Activated T-cell treated with anti-CD3 and anti-CD28 coated beads, Interleukin-2, amount 50 U/mL, for 24 hours (primary cell): ENCODE data around the gene MYL6B.

ENCODE experiments used
- DNase-seq: peaks from one replicate; pipeline ENCODE4 v3.0.0-alpha.2; 2020
- H3K27ac Mint-ChIP-seq: 2 replicates; pipeline ENCODE4 v1.8.0; 2020; ENCODE audit warnings: mild to moderate bottlenecking, mixed read lengths
- H3K27me3 Mint-ChIP-seq: 2 replicates; pipeline ENCODE4 v1.8.0; 2020; ENCODE audit warnings: mixed read lengths
- H3K36me3 Mint-ChIP-seq: 2 replicates; pipeline ENCODE4 v1.8.0; 2020; ENCODE audit warnings: low read depth, mixed read lengths
- H3K4me1 Mint-ChIP-seq: 2 replicates; pipeline ENCODE4 v1.8.0; 2020; ENCODE audit warnings: low read depth, mixed read lengths
- H3K4me3 Mint-ChIP-seq: 2 replicates; pipeline ENCODE4 v1.8.0; 2020; ENCODE audit warnings: mild to moderate bottlenecking, moderate library complexity, mixed read lengths
- H3K9me3 Mint-ChIP-seq: 2 replicates; pipeline ENCODE4 v1.8.0; 2020; ENCODE audit warnings: mixed read lengths

MYL6B gene

DNA sequence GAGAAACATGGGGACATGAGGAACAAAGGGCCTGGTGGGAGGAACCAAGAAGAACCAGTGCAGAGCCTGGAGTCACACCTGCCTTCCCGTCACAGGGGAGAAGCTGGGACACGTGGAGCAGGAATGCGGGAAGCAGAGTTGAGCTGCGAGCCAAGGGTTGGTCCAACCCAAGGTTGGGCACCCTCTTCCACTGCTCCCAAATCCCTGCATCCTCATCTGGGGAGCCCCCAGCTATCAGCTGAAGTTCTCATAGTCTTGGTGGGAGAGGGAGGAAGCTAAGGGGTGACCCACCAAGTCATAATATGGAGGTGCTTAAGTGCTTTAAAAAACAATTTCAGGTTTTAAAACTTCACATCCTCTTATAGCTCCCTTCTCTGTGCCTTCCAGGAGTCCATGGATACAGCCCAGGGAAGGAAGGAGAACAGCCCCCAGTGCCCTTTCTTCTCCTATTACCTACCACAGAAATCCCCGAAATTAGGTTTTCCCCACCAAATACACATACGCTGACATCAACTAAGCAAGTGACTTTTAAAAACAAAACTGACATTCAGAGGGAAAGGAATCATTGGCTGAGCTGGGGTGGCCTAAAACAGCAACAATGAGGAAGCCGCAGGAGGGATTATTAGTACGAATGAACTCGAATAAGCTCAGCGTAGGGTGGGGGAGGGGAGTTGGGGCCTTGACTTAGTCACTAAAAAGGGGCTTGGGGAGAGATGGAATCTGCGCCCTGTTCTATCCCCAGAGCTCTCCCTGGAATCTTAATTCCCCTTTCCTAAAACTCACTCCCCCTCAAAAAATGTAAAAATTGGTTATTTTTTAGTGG is 10.3 kb downstream of the MYL6B start:
- Mint-ChIP-seq H3K4me1 (peaks cover 32% of the 10 kb centered on the region), H3K27ac (peak overlapping the region; percentile 74), H3K36me3 (peaks cover 96% of the 10 kb centered on the region), H3K27me3 (no peaks in the 10 kb centered on the region), H3K4me3 (no peak overlapping the region), H3K9me3 (no peaks in the 10 kb centered on the region)
- no peak for DNase-seq

DNA sequence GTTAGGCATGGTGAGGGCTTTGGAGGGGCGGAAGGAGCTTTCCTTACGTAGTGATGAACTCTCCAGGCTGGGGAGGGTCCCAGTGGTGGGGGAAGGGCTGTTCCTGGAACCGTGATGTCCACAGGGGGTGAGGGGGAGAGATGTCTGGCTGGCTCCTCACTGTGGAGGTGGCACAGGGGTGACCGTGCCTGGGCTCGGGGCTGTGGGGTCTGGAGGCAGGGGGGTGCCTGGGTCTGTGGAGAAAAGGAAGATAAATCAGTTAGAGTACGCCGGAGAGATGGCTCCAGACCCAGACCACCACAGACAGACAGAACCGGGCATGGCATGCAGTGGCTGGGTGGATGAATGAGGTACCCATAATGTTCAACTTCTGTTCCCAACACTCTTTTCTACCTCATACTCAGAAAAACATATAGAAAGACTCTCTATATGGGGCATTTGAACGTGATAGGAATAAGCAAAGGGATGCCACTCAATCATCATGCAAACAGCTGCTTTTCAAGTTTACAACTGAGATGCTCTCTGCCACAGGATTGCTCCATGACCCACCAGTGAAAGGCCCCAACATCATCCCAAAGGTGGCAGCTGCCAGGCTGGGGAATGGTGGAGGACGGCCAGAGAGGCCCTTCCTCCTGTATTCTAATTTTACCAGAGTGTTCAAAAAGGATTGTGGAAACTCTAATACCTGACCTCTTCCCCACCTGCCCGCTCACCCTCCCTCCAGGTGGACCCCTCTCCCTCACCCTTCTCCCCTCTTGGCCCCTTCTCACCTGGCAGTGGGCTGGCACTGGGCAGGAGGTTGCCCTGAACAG is 11.4 kb downstream of the MYL6B start:
- Mint-ChIP-seq H3K36me3 (peaks cover 96% of the 10 kb centered on the region), H3K9me3 (no peaks in the 10 kb centered on the region), H3K4me3 (no peak overlapping the region), H3K27ac (peak overlapping the region; percentile 75), H3K4me1 (peaks cover 31% of the 10 kb centered on the region), H3K27me3 (no peaks in the 10 kb centered on the region)
- no peak for DNase-seq

DNA sequence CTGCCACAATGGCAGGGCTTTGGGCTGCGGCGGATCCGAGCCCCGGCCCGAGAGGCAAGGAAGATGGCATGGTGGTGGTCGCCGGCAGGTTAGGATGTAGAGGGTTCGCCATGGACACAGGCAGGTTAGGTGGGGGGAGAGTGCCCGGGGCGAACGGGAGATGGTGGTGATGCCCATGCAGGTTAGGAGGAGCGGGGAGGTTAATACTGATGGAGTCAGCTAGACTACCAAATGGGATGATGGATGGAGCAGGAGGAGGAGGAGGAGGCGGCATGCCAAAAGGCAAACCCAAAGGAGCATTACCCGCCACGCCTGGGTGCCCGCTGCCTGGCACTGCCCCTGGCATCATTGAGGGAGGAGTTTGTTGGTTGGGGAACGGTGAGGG is 11.9 kb downstream of the MYL6B start:
- DNase-seq, result no peak
- H3K4me3 Mint-ChIP-seq, result no peak overlapping the region
- no peaks in the 10 kb centered on the region for H3K27me3 Mint-ChIP-seq
- peaks cover 96% of the 10 kb centered on the region for H3K36me3 Mint-ChIP-seq
- H3K9me3 Mint-ChIP-seq, result no peaks in the 10 kb centered on the region
- peaks cover 27% of the 10 kb centered on the region for H3K4me1 Mint-ChIP-seq
- H3K27ac Mint-ChIP-seq, result peak overlapping the region; percentile 75

DNA sequence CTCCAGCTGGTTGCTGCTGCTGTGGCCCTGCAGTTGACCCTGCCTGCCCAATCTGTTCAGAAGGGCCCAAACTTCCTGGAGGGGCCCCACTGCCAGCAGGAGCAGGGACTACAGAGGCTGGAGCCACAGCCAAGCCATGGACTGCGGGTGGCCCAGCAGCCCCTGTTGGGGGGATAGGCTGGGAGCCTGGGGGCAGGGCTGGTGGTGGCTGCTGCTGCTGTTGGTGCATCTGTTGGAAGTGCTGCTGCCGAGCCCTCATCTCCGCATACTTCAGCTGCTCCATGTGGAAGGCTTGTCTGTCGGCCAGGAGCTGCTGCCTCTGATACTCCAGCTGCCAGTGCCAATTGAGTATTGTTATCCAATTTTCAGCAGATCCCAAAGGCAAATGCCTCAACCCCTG is 13.0 kb downstream of the MYL6B start:
- Mint-ChIP-seq H3K9me3 (no peaks in the 10 kb centered on the region), H3K36me3 (peaks cover 96% of the 10 kb centered on the region), H3K27me3 (no peaks in the 10 kb centered on the region), H3K4me1 (peaks cover 17% of the 10 kb centered on the region), H3K27ac (peak overlapping the region; percentile 73), H3K4me3 (no peak overlapping the region)
- DNase-seq, result no peak

DNA sequence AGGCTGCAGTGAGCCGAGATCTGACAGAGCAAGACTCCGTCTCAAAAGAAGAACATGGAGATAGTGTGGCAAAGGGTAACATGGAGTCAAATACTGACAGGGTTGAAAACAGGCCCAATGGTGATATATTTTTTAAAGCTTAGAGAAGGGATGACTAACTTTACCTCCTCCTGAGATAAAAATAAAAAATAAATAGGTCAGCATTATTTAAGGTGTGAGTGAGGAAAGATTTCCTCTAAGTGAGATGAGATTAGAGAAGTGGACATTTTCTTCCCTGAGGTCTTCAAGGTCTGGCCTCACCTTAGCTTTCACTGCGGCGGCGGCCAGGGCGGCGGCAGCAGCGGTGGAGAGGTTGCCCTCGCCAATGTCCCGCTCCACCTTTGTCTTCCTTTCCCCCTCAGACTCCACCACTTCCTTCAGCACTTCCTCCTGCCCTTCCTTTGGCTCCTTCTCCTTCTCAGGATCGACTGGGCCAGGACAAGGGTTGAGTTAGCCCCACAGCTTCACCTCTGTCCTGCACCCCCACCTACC is 16.9 kb downstream of the MYL6B start:
- Mint-ChIP-seq H3K27me3 (no peaks in the 10 kb centered on the region), H3K36me3 (peaks cover 94% of the 10 kb centered on the region), H3K27ac (peak overlapping the region; percentile 66)

DNA sequence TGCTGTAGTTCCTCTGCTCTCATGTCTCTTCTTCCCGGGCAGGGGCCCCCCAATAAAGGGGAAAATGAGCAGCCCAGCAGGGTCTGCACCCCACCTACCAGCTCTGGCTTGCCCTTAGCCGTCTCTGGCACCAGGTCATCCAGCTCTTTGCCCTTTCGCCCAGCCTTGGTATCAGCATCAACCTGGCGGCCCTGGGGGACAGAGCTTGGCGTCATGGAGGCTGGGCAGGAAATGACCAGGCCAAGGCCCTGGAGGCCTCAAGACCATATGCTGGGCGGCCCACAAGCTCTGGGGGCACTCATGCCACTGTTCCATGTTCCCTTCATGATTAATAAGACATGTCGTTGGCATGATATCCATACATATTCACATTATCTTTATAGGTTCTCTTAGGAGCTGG is 20.5 kb downstream of the MYL6B start:
- H3K9me3 Mint-ChIP-seq, result no peaks in the 10 kb centered on the region
- peaks cover 95% of the 10 kb centered on the region for H3K36me3 Mint-ChIP-seq
- peak overlapping the region; percentile 70 for H3K27ac Mint-ChIP-seq
- no peaks in the 10 kb centered on the region for H3K27me3 Mint-ChIP-seq
- no peak overlapping the region for H3K4me3 Mint-ChIP-seq
- H3K4me1 Mint-ChIP-seq, result no peaks in the 10 kb centered on the region
- DNase-seq, result no peak

More for the DNA sequence above, 16.9 kb downstream of the MYL6B start:
- Mint-ChIP-seq H3K4me3 (no peak overlapping the region), H3K9me3 (no peaks in the 10 kb centered on the region), H3K4me1 (no peaks in the 10 kb centered on the region)
- DNase-seq, result no peak

DNA sequence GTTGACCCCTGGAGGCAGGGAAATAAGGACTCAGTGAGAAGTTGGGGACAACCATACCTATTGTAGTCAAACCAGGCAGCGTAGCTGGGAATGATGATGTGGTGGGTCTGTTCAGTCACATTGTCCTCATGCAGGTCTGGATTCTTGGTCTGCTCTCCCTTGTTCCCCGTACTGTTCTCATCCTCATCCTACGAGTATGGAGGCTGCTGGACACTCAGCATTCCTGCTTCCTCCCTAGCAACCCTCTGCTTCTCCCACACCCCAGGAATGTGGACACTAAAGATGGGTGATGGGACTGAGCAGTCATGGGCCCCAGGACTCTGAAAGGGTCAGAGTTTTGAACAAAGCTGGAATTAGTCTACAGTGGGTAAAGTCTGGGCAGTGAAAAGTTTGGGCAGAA is 26.0 kb downstream of the MYL6B start:
- no peak overlapping the region for H3K4me3 Mint-ChIP-seq
- H3K27me3 Mint-ChIP-seq, result no peaks in the 10 kb centered on the region
- peak overlapping the region; percentile 44 for H3K27ac Mint-ChIP-seq
- H3K36me3 Mint-ChIP-seq, result peaks cover 98% of the 10 kb centered on the region
- DNase-seq, result no peak
- H3K4me1 Mint-ChIP-seq, result no peaks in the 10 kb centered on the region
- H3K9me3 Mint-ChIP-seq, result no peaks in the 10 kb centered on the region

DNA sequence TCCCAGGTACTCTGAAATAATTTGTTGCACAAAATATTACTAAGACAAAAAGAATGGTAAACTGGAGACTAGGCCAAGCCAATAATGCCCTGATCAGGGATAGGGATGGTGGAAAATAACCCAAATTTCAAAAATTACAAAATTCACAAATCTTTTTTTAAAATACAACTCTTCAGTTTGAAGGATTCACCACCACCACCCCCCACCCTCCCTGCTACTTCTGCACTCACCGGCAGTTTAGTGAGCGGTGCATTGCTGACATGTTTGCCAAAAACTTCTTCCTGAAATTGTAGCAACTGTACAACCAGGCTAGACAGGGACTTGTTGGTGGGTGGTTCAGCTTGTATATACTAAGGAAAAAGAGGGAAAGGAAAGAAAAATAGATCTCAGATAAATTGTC is 34.6 kb downstream of the MYL6B start:
- Mint-ChIP-seq H3K4me1 (peaks cover 35% of the 10 kb centered on the region), H3K27ac (peak overlapping the region; percentile 84), H3K4me3 (peak overlapping the region; percentile 82), H3K9me3 (no peaks in the 10 kb centered on the region), H3K36me3 (peaks cover 72% of the 10 kb centered on the region), H3K27me3 (no peaks in the 10 kb centered on the region)
- DNase-seq, result no peak

DNA sequence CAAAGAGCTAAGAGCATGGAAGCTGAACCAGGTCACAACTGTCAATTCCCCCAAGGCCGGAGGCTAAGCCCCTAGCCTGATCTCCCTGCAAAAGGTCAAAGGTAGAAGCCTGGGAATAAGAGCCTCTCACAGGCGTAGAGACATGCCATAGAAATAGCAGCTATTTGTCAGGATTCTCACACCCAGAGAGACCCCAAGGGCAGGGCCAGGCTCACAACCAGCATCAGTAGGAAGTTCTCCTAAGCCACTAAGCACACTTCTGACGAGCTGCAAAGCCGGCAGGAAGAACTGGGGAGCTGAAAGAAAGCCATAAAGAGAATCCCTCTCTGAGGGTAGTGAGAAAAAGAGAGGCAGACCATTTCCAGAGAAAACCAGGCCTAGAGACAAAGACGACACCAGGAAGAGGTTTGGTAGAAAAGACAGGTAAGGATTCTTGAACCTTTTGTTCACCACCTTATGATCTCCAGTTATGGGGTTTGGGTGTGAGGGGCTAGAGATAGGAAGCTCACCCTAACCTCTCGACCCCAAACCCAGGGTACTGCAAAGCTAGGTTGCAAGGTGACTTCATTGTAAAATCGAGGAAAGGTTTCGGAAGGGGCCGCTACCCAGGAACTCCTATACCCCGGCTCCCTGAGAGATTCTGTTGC is 35.9 kb downstream of the MYL6B start:
- peaks cover 60% of the 10 kb centered on the region for H3K36me3 Mint-ChIP-seq
- H3K9me3 Mint-ChIP-seq, result no peaks in the 10 kb centered on the region
- H3K27ac Mint-ChIP-seq, result peak overlapping the region; percentile 76
- no peaks in the 10 kb centered on the region for H3K27me3 Mint-ChIP-seq
- peaks cover 43% of the 10 kb centered on the region for H3K4me1 Mint-ChIP-seq
- H3K4me3 Mint-ChIP-seq, result peak overlapping the region; percentile 82
- DNase-seq, result no peak

DNA sequence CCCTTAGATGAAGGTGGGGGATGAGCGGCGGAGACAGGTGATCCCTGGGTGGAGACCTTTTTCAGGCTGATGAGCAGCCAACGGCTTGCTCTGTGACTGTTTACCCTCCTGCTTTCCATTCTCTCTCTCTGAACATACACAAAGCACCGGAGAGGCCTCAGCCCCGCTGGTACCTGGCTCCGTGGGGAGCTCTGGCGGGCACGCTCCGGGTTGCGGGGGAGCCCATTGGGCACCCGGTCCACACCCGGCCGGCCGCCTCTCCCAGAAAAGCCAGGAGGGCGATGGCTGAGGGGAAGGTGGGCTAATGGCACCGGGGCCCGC is 36.4 kb downstream of the MYL6B start:
- Mint-ChIP-seq H3K27me3 (no peaks in the 10 kb centered on the region), H3K4me1 (peaks cover 46% of the 10 kb centered on the region), H3K36me3 (peaks cover 56% of the 10 kb centered on the region), H3K9me3 (no peaks in the 10 kb centered on the region), H3K4me3 (peak overlapping the region; percentile 82), H3K27ac (peak overlapping the region; percentile 76)
- DNase-seq, result peak; percentile 67

DNA sequence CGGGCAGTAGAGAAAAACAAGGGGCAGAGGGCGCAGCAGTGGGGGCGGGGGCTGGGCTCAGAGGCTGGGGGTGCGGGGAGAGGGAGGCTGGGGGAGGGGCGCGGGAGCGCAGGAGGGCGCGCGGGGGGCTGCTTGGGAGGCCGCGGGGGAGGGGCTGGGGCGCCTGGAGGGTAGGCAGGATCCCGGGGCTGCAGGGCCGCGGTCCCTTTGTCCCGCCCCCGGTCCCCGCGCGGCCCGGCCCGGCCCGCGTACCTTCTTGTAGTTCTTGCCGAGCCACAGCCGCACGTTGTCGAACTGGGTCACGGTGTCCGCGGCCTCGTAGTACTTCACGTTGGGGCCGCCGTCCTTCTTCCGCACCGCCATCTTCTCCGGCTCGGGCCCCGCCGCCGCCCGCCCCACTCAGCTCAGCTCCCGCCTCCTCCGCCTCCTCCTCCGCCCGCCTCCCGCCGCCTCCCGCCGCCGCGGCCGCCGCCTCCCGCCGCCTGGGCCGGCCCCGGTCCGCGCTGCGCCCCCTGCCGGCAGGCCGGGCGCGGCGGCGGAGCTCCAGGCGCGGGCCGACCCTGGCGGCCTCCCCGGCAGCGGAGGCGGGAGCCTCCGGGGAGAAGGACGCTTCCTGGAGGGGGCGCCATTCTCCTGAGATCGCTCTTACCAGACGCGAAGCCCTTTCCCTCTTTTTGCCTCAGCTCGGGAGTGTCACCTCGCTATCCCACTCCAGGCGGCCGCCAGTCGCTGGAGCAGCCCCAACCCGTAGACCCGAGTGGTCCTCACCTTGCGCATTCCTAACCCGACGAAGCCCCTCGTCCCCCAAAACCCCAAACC is 36.9 kb downstream of the MYL6B start, which contains the start of gene SMARCC2:
Gene SMARCC2, minus strand, starts transcription at position 385 of the 819 bp plus-strand sequence. Its CDS starts 22 bp downstream, at position 363.
- H3K36me3 Mint-ChIP-seq, result peaks cover 50% of the 10 kb centered on the region
- H3K9me3 Mint-ChIP-seq, result no peaks in the 10 kb centered on the region
- peak within 1 kb of the TSS; percentile 98 for H3K27ac Mint-ChIP-seq
- peaks cover 46% of the 10 kb centered on the region for H3K4me1 Mint-ChIP-seq
- peak within 1 kb of the TSS; percentile 82 for H3K4me3 Mint-ChIP-seq
- no peaks in the 10 kb centered on the region for H3K27me3 Mint-ChIP-seq
- peak; percentile 89 for DNase-seq

DNA sequence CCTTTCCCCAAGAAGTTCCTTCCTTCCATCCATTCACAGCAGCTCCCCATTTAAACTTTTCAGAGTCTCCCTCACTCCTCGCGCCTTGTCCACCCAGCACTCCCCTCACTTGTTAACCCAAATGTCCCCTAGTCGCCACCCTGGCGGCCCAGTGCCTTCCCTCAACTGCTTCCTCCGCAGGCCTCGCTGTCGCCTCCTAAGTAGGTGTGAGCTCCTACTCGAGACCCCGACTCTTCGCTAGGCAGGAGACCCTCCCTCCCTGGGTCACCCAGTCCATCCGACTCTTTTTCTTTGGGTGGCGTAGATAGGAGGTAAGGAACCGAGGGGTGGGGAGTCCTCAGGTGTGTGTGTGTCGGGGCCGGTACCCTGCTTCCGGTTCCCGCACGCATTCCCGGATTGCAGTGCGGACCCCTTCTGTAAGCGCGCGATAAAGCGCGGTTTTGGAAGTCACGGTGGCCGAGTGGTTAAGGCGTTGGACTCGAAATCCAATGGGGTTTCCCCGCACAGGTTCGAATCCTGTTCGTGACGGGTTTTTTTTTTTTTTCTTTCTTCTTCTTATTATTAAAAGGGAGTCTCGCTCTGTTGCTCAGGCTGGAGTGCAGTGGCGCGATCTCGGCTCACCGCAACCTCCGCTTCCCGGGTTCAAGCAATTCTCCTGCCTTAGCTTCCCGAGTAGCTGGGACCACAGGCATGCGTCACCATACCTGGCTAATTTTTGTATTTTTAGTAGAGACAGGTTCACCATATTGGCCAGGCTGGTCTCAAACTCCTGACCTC is 37.7 kb downstream of the MYL6B start:
- peaks cover 42% of the 10 kb centered on the region for H3K36me3 Mint-ChIP-seq
- peak overlapping the region; percentile 98 for H3K27ac Mint-ChIP-seq
- peak overlapping the region; percentile 82 for H3K4me3 Mint-ChIP-seq
- H3K9me3 Mint-ChIP-seq, result no peaks in the 10 kb centered on the region
- H3K4me1 Mint-ChIP-seq, result peaks cover 46% of the 10 kb centered on the region
- DNase-seq, result peak; percentile 98
- H3K27me3 Mint-ChIP-seq, result no peaks in the 10 kb centered on the region

DNA sequence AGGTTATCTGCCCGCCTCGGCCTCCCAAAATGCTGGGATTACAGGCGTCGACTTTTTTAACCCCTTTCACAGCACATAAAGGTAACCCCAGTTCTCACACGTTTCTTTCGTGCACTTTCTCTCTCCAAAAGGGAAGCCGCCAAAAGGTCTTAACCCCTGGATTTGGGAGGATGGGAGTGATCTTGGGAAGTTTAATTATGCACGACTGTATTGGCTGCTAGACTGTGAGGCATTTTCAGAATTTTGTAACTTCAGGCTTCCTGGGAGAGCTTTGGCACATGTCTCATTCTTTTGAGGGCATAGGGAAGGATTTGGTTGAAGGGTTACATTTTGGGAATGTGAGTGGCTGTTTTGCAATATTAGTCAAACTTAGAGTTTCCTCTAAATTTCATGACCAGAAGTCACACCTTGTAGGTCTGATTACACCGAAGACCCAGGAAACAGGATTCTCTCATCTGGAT is 38.3 kb downstream of the MYL6B start:
- Mint-ChIP-seq H3K27ac (peak overlapping the region; percentile 98), H3K9me3 (no peaks in the 10 kb centered on the region), H3K27me3 (no peaks in the 10 kb centered on the region), H3K36me3 (peaks cover 37% of the 10 kb centered on the region), H3K4me1 (peaks cover 45% of the 10 kb centered on the region), H3K4me3 (peak overlapping the region; percentile 82)
- no peak for DNase-seq
